ENCODE data around the gene NOXO1. TPM values are rescaled to one million over a fixed set of nuclear protein-coding genes. Genes with fewer than 3 reads are reported as not detected.
"Not testable (repeated sequence)": the region's sequence is repeated elsewhere in the genome, so short reads cannot be mapped to it uniquely, and the experiment has no call there.

NOXO1 gene
- total RNA-seq, 2 experiments from 2014 or later: 0.35 TPM; not detected in 1

GRCh38 chr16:1971796-1972489 lies 9.3 kb downstream of the NOXO1 start, which contains the start of gene TBL3:
Gene TBL3, plus strand, starts transcription at chr16:1972053. Its CDS starts 112 bp downstream, at chr16:1972165.
- peak within 1 kb of the TSS; percentile 88 for H3K4me3 Mint-ChIP-seq
- H3K9me3 Mint-ChIP-seq: no peaks in the 10 kb centered on the region
- peaks cover 17% of the 10 kb centered on the region for H3K4me1 Mint-ChIP-seq
- H3K36me3 Mint-ChIP-seq: peaks cover 28% of the 10 kb centered on the region
- DNase-seq: peak; percentile 98
- peak within 1 kb of the TSS; percentile 92 for H3K27ac Mint-ChIP-seq
- no peaks in the 10 kb centered on the region for H3K27me3 Mint-ChIP-seq

GRCh38 chr16:1968146-1968953 lies 12.9 kb downstream of the NOXO1 start:
- Mint-ChIP-seq H3K27me3 (peaks cover 8% of the 10 kb centered on the region), H3K27ac (no peak overlapping the region), H3K4me1 (peaks cover 25% of the 10 kb centered on the region), H3K4me3 (no peak overlapping the region), H3K9me3 (no peaks in the 10 kb centered on the region), H3K36me3 (peaks cover 35% of the 10 kb centered on the region)
- no peak for DNase-seq

GRCh38 chr16:1966460-1966859 lies 14.8 kb downstream of the NOXO1 start, which contains the start of gene RNF151:
Gene RNF151, plus strand, starts transcription at chr16:1966856. Its CDS starts 26 bp downstream, at chr16:1966882.
- peaks cover 40% of the 10 kb centered on the region for H3K36me3 Mint-ChIP-seq
- peaks cover 29% of the 10 kb centered on the region for H3K4me1 Mint-ChIP-seq
- H3K4me3 Mint-ChIP-seq: peak within 1 kb of the TSS; percentile 96
- no peaks in the 10 kb centered on the region for H3K9me3 Mint-ChIP-seq
- peaks cover 13% of the 10 kb centered on the region for H3K27me3 Mint-ChIP-seq
- H3K27ac Mint-ChIP-seq: peak within 1 kb of the TSS; percentile 89
- no peak for DNase-seq

- Mint-ChIP-seq H3K27me3 (peaks cover 20% of the 10 kb centered on the region), H3K27ac (peak overlapping the region; percentile 89), H3K9me3 (no peaks in the 10 kb centered on the region), H3K36me3 (peaks cover 49% of the 10 kb centered on the region), H3K4me3 (peak overlapping the region; percentile 96), H3K4me1 (peaks cover 34% of the 10 kb centered on the region)
- no peak for DNase-seq
These were observed 15.8 kb downstream of the NOXO1 start for GRCh38 chr16:1965396-1966001.

GRCh38 chr16:1964506-1965395 lies 16.5 kb downstream of the NOXO1 start, which contains the start of gene RPS2:
Gene RPS2, minus strand, starts transcription at chr16:1964826. Its CDS starts 201 bp downstream, at chr16:1964625.
- Mint-ChIP-seq H3K9me3 (no peaks in the 10 kb centered on the region), H3K4me3 (peak within 1 kb of the TSS; percentile 96), H3K36me3 (peaks cover 56% of the 10 kb centered on the region), H3K27ac (peak within 1 kb of the TSS; percentile 89), H3K27me3 (peaks cover 24% of the 10 kb centered on the region), H3K4me1 (peaks cover 39% of the 10 kb centered on the region)
- peak; percentile 100 for DNase-seq

GRCh38 chr16:1963806-1964505 lies 17.3 kb downstream of the NOXO1 start:
- no peaks in the 10 kb centered on the region for H3K9me3 Mint-ChIP-seq
- DNase-seq: no peak
- peaks cover 57% of the 10 kb centered on the region for H3K36me3 Mint-ChIP-seq
- peaks cover 42% of the 10 kb centered on the region for H3K4me1 Mint-ChIP-seq
- H3K4me3 Mint-ChIP-seq: peak overlapping the region; percentile 96
- peaks cover 24% of the 10 kb centered on the region for H3K27me3 Mint-ChIP-seq
- H3K27ac Mint-ChIP-seq: peak overlapping the region; percentile 89

GRCh38 chr16:1962161-1963153 lies 18.8 kb downstream of the NOXO1 start:
- Mint-ChIP-seq H3K4me1 (peaks cover 43% of the 10 kb centered on the region), H3K4me3 (peak overlapping the region; percentile 96), H3K27me3 (peaks cover 25% of the 10 kb centered on the region), H3K36me3 (peaks cover 57% of the 10 kb centered on the region), H3K27ac (peak overlapping the region; percentile 89)
- not testable (repeated sequence) for DNase-seq, H3K9me3 Mint-ChIP-seq

- Mint-ChIP-seq H3K4me1 (peaks cover 42% of the 10 kb centered on the region), H3K9me3 (no peaks in the 10 kb centered on the region), H3K4me3 (peak overlapping the region; percentile 96), H3K36me3 (peaks cover 57% of the 10 kb centered on the region), H3K27me3 (peaks cover 27% of the 10 kb centered on the region), H3K27ac (peak overlapping the region; percentile 89)
- no peak for DNase-seq
These were observed 19.6 kb downstream of the NOXO1 start for GRCh38 chr16:1961651-1962067.

- Mint-ChIP-seq H3K9me3 (no peaks in the 10 kb centered on the region), H3K4me1 (peaks cover 42% of the 10 kb centered on the region), H3K27ac (peak overlapping the region; percentile 90), H3K36me3 (peaks cover 56% of the 10 kb centered on the region), H3K4me3 (peak overlapping the region; percentile 92), H3K27me3 (peaks cover 27% of the 10 kb centered on the region)
- DNase-seq: peak; percentile 49
These were observed 20.3 kb downstream of the NOXO1 start for GRCh38 chr16:1960665-1961630.

GRCh38 chr16:1959269-1960039 lies 21.8 kb downstream of the NOXO1 start, which contains the start of gene NDUFB10:
Gene NDUFB10, plus strand, starts transcription at chr16:1959538. Its CDS starts 87 bp downstream, at chr16:1959625.
- peaks cover 45% of the 10 kb centered on the region for H3K36me3 Mint-ChIP-seq
- H3K9me3 Mint-ChIP-seq: no peaks in the 10 kb centered on the region
- peaks cover 40% of the 10 kb centered on the region for H3K4me1 Mint-ChIP-seq
- H3K4me3 Mint-ChIP-seq: peak within 1 kb of the TSS; percentile 92
- peaks cover 27% of the 10 kb centered on the region for H3K27me3 Mint-ChIP-seq
- H3K27ac Mint-ChIP-seq: peak within 1 kb of the TSS; percentile 90
- peak; percentile 94 for DNase-seq

GRCh38 chr16:1958715-1959268 lies 22.5 kb downstream of the NOXO1 start:
- H3K9me3 Mint-ChIP-seq: no peaks in the 10 kb centered on the region
- peaks cover 23% of the 10 kb centered on the region for H3K27me3 Mint-ChIP-seq
- H3K4me1 Mint-ChIP-seq: peaks cover 36% of the 10 kb centered on the region
- peak overlapping the region; percentile 58 for H3K27ac Mint-ChIP-seq
- H3K4me3 Mint-ChIP-seq: peak overlapping the region; percentile 92
- no peak for DNase-seq
- peaks cover 39% of the 10 kb centered on the region for H3K36me3 Mint-ChIP-seq

Data from activated naive CD8-positive, alpha-beta T cell treated with anti-CD3 and anti-CD28 coated beads for 36 hours (primary cell).